SK-N-SH (cell line): Measurements from ENCODE around the gene ATP2B3. TPM values are rescaled to one million over a fixed set of nuclear protein-coding genes. Genes with fewer than 3 reads are reported as not detected.

Source experiments
- CTCF ChIA-PET: fragments of 300-600, 350-600 bp; formaldehyde crosslinking; extraction: SDS; loops from one replicate; lab custom pipeline; 2021; lab: Yijun Ruan, JAX
- POLR2A ChIA-PET: fragments of 350-600 bp; sonication (Branson Sonifier 250); formaldehyde crosslinking; extraction: SDS; loops from one replicate; lab custom pipeline; 2020; ENCODE audit warnings: antibody characterized with exemption, inconsistent platforms; lab: Yijun Ruan, JAX
- DNase-seq: peaks from one replicate; pipeline ENCODE4 v3.0.0; 2012
- H2AFZ ChIP-seq: fragments of 200-600 bp; sonication (generic); 2 replicates; pipeline ENCODE4 v1.8.1; 2016; ENCODE audit warnings: antibody characterized with exemption, mild to moderate bottlenecking, low read depth
- H3F3A ChIP-seq: fragments of 200-600 bp; sonication (generic); replicated peaks from 2 replicates; pipeline ENCODE3; 2016; ENCODE audit warnings: antibody characterized with exemption, mild to moderate bottlenecking; ENCODE audit not compliant: insufficient read depth
- H3K27ac ChIP-seq, 2 experiments: fragments of 200-500 bp in 1 of 2; fragments of 200-600 bp in 1 of 2; sonication (Bioruptor generic) in 1 of 2; sonication (generic), shearing (Covaris generic) in 1 of 2; 2 replicates each; pipeline versions ENCODE4 v1.5.1 to v1.6.1; 2014 to 2016; ENCODE audit warnings: low read depth in 2 of 2, inconsistent platforms in 1 of 2, low read length in 1 of 2, mild to moderate bottlenecking in 1 of 2, mixed read lengths in 1 of 2
- H3K27me3 ChIP-seq: fragments of 200-600 bp; sonication (generic), shearing (Covaris generic); 2 replicates; pipeline ENCODE4 v1.6.1; 2016; ENCODE audit warnings: mixed run types; ENCODE audit not compliant: insufficient read depth
- H3K36me3 ChIP-seq, 2 experiments: fragments of 200-500 bp in 1 of 2; fragments of 200-600 bp in 1 of 2; sonication (Bioruptor generic) in 1 of 2; sonication (generic) in 1 of 2; replicated peaks in 1 of 2; 2 replicates each; pipeline versions ENCODE3 to v1.5.1; 2014 to 2016; ENCODE audit warnings: low read length in 1 of 2, mild to moderate bottlenecking in 1 of 2; ENCODE audit not compliant: insufficient read depth in 2 of 2, control insufficient read depth in 1 of 2
- H3K4me1 ChIP-seq, 2 experiments: fragments of 200-500 bp in 1 of 2; fragments of 200-600 bp in 1 of 2; sonication (Bioruptor generic) in 1 of 2; sonication (generic), shearing (Covaris generic) in 1 of 2; 2 replicates each; pipeline versions ENCODE4 v1.5.1 to v1.6.1; 2014 to 2016; ENCODE audit warnings: low read depth in 1 of 2, low read length in 1 of 2, mixed run types in 1 of 2; ENCODE audit not compliant: insufficient read depth in 2 of 2, control insufficient read depth in 1 of 2
- H3K4me2 ChIP-seq: fragments of 200-600 bp; sonication (generic), shearing (Covaris generic); 2 replicates; pipeline ENCODE4 v1.6.1; 2017; ENCODE audit warnings: mixed run types
- H3K4me3 ChIP-seq, 2 experiments: fragments of 200-500 bp in 1 of 2; fragments of 200-600 bp in 1 of 2; sonication (Bioruptor generic) in 1 of 2; sonication (generic), shearing (Covaris generic) in 1 of 2; 2 replicates each; pipeline versions ENCODE4 v1.5.1 to v1.8.1; 2014 to 2016; ENCODE audit warnings: low read depth in 2 of 2, inconsistent platforms in 1 of 2, low read length in 1 of 2, mild to moderate bottlenecking in 1 of 2, mixed read lengths in 1 of 2, moderate library complexity in 1 of 2
- H3K79me2 ChIP-seq: fragments of 200-600 bp; sonication (generic); 2 replicates; pipeline ENCODE4 v1.8.1; 2017; ENCODE audit warnings: mild to moderate bottlenecking; ENCODE audit not compliant: insufficient read depth
- H3K9ac ChIP-seq: fragments of 200-600 bp; sonication (generic); 2 replicates; pipeline ENCODE4 v1.6.1; 2017; ENCODE audit warnings: mixed run types
- H3K9me2 ChIP-seq: fragments of 200-600 bp; sonication (generic); 2 replicates; pipeline ENCODE4 v1.6.1; 2017; ENCODE audit warnings: mixed run types
- H3K9me3 ChIP-seq: fragments of 200-600 bp; sonication (generic); 2 replicates; pipeline ENCODE4 v1.6.1; 2017; ENCODE audit warnings: mixed run types, mild to moderate bottlenecking, moderate library complexity
- H4K20me1 ChIP-seq: fragments of 200-600 bp; sonication (generic); 2 replicates; pipeline ENCODE4 v1.6.1; 2017; ENCODE audit warnings: mild to moderate bottlenecking, mixed run types; ENCODE audit not compliant: insufficient read depth
- CHD2 ChIP-seq: fragments of 150-350 bp; IDR thresholded peaks from 2 replicates; pipeline ENCODE4 v1.6.1; 2018; ENCODE audit warnings: low read length; ENCODE audit not compliant: partially characterized antibody
- ELF1 ChIP-seq: IDR thresholded peaks from 2 replicates; pipeline ENCODE4 v1.4.0; 2012
- EP300 ChIP-seq, 2 experiments: IDR thresholded peaks; 2 replicates each; pipeline versions ENCODE4 v1.4.0 to v1.6.1; 2012; ENCODE audit warnings: borderline replicate concordance in 1 of 2, low read depth in 1 of 2, low read length in 1 of 2
- GABPA ChIP-seq: IDR thresholded peaks from 2 replicates; pipeline ENCODE4 v1.4.0; 2012; ENCODE audit warnings: low read depth, mild to moderate bottlenecking
- JUND ChIP-seq: IDR thresholded peaks from 2 replicates; pipeline ENCODE4 v1.4.0; 2012
- MEF2A ChIP-seq: IDR thresholded peaks from 2 replicates; pipeline ENCODE4 v1.4.0; 2012; ENCODE audit warnings: low read depth, borderline replicate concordance
- POLR2AphosphoS5 ChIP-seq: IDR thresholded peaks from 2 replicates; pipeline ENCODE4 v1.6.1; 2012; ENCODE audit warnings: low read depth, low read length
- RAD21 ChIP-seq: IDR thresholded peaks from 2 replicates; pipeline ENCODE4 v1.6.1; 2012; ENCODE audit warnings: mild to moderate bottlenecking, low read length
- RCOR1 ChIP-seq: fragments of 150-350 bp; IDR thresholded peaks from 2 replicates; pipeline ENCODE4 v1.6.1; 2017; ENCODE audit warnings: antibody characterized with exemption, low read length
- RFX5 ChIP-seq: IDR thresholded peaks from 2 replicates; pipeline ENCODE4 v1.6.1; 2012; ENCODE audit warnings: mild to moderate bottlenecking, improper control_type of control experiment, low read length
- SIN3A ChIP-seq: IDR thresholded peaks from 2 replicates; pipeline ENCODE4 v1.6.1; 2012; ENCODE audit warnings: low read depth, mild to moderate bottlenecking, low read length, moderate library complexity, borderline replicate concordance
- TCF12 ChIP-seq: IDR thresholded peaks from 2 replicates; pipeline ENCODE4 v1.4.0; 2012
- TEAD4 ChIP-seq: IDR thresholded peaks from 2 replicates; pipeline ENCODE4 v1.4.0; 2012; ENCODE audit warnings: mild to moderate bottlenecking, borderline replicate concordance; ENCODE audit not compliant: insufficient read depth
- WGBS: methylation state at CpG from one replicate; pipeline ENCODE4 v1.1.6; 2017; ENCODE audit warnings: low lambda C conversion rate; 5-methylcytosine and 5-hydroxymethylcytosine counted together
- polyA plus RNA-seq, 3 experiments: library from polyadenylated mRNA; depleted of rRNA; stranded (reverse); fragments of >200 nt; gene quantifications; 2 replicates each; pipeline ENCODE4 v1.2.3, GENCODE V29; 2012
- TF ChIP-seq, protein P1 (sequence below): fragments of 150-350 bp; IDR thresholded peaks from 2 replicates; pipeline ENCODE4 v1.6.1; 2016; ENCODE audit warnings: mild to moderate bottlenecking, low read depth, low read length
- TF ChIP-seq, protein P2 (sequence below): fragments of 200-600 bp; sonication (generic); IDR thresholded peaks from 2 replicates; pipeline ENCODE4 v1.6.1; 2017; ENCODE audit warnings: antibody characterized with exemption, mild to moderate bottlenecking, moderate library complexity
- TF ChIP-seq, protein P3 (sequence below): fragments of 150-350 bp; IDR thresholded peaks from 2 replicates; pipeline ENCODE4 v1.6.1; 2017; ENCODE audit warnings: antibody characterized with exemption, low read length, low read depth, borderline replicate concordance

ATP2B3 gene
- polyA plus RNA-seq, 1 of the 3 experiments (the other 2 are of a cell fraction): 0.16 TPM

DNA sequence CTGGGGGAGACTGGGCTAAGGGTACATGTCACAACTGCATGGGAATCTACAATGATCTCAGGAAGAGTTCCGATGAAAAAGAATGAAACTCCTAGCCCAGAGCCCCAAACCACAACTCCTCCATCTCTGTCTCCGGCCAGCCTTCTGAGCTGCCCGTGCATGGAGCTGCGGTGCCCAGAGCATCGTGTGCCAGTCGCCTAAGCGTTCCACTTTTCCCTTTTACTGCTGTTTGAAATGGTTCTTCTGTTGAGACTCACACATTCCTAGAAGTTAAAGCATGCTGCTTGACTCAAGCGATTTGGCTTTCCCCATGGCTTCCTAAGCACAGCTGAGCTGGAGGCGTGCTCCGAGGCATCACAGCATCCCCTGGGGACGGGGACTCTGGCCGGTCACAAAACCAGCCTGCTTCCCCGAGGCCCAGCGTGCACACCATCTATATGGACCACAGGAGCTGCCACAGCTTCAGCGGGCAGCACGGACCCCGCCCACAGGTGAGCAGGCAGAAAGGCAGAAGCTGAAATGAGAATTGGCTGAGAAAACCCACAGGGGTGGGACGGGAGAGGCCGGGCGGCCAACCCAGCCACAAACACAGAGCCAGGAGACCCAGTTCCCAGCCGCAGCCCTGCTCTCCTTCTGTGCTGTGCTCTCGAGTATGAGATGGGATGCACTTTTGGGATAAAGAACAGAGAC lies 76.5 kb downstream of the ATP2B3 start:
- Histone ChIP-seq H3K4me2 (no peak overlapping the region), H4K20me1 (peaks cover 22% of the 10 kb centered on the region; the same call in 1 of the 2 replicates), H3K9me2 (no peaks in the 10 kb centered on the region), H3K4me3 (no peak overlapping the region), H2AFZ (no peak overlapping the region), H3K79me2 (peaks cover 29% of the 10 kb centered on the region; the same call in 1 of the 2 replicates), H3K27me3 (peaks cover 41% of the 10 kb centered on the region), H3K9ac (no peak overlapping the region), H3F3A (no peaks in the 10 kb centered on the region), H3K9me3 (no peaks in the 10 kb centered on the region), H3K27ac (peak overlapping the region in 1 of 2 experiments; percentile 73; a peak in 2 of 4 replicates), H3K4me1 (peaks cover 0 to 26% of the 10 kb centered on the region in 2 experiments; a peak in 1 of 4 replicates), H3K36me3 (peaks cover 0 to 5% of the 10 kb centered on the region in 2 experiments)
- TF ChIP-seq SIN3A (no peak), RCOR1 (no peak), JUND (no peak), POLR2AphosphoS5 (no peak), TEAD4 (no peak), TCF12 (no peak)
- no peak for DNase-seq
- 50% methylated on average over 14 of the region's 22 CpGs for WGBS
- ChIA-PET POLR2A (interaction anchor here (1.0 kb wide), 1 partner anchor 67 kb away, joined by 5 read pairs; no protein-coding TSS in a partner anchor), CTCF (interaction anchor here (0.9 to 2.4 kb wide), 6 partner anchors 39 to 74 kb away, joined by 3 to 8 read pairs (median 4); no protein-coding TSS in a partner anchor)

DNA sequence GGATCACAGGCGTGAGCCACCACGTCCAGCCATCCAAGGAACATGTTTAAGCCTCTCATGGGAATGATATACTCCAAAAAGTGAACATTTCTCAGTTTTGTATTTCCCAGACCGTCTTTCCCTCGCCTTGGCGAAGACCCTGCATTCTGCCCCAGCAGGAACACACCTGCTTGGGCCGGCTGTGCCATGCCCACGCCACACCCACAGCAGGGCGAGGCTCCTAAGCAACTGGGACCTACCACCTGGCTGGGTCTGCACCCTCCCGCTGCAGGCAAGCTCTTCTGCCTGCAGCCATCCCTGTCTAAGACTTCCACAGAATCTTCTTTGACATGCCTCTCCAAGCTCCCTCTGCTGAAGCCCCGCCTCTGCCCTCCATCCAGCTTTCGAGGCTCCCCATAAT lies 77.9 kb downstream of the ATP2B3 start:
- H3K4me3 ChIP-seq: no peak overlapping the region
- peaks cover 29% of the 10 kb centered on the region; the same call in 1 of the 2 replicates for H3K79me2 ChIP-seq
- CTCF ChIA-PET: interaction anchor here (0.6 to 1.6 kb wide), 6 partner anchors 14 to 73 kb away, joined by 3 to 8 read pairs (median 4); no protein-coding TSS in a partner anchor
- no peak overlapping the region for H3K4me2 ChIP-seq
- no peaks in the 10 kb centered on the region for H3K9me2 ChIP-seq
- POLR2A ChIA-PET: no interaction called here
- no peak overlapping the region for H3K27ac ChIP-seq
- DNase-seq: no peak
- peaks cover 0 to 31% of the 10 kb centered on the region in 2 experiments; a peak in 1 of 4 replicates for H3K4me1 ChIP-seq
- no peaks in the 10 kb centered on the region for H3K9me3 ChIP-seq
- no peak overlapping the region for H2AFZ ChIP-seq
- TF ChIP-seq EP300 (IDR thresholded peaks at IDR 0.05; ENCODE audit: borderline replicate concordance in 1 of 2, low read depth in 1 of 2, low read length in 1 of 2) (no peak), MEF2A (no peak), SIN3A (no peak), CHD2 (no peak), RFX5 (no peak), POLR2AphosphoS5 (no peak), ELF1 (no peak), RAD21 (no peak), RCOR1 (no peak), GABPA (no peak)
- TF ChIP-seq, protein P1, sequence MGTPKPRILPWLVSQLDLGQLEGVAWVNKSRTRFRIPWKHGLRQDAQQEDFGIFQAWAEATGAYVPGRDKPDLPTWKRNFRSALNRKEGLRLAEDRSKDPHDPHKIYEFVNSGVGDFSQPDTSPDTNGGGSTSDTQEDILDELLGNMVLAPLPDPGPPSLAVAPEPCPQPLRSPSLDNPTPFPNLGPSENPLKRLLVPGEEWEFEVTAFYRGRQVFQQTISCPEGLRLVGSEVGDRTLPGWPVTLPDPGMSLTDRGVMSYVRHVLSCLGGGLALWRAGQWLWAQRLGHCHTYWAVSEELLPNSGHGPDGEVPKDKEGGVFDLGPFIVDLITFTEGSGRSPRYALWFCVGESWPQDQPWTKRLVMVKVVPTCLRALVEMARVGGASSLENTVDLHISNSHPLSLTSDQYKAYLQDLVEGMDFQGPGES: no peak
- TF ChIP-seq, protein P2, sequence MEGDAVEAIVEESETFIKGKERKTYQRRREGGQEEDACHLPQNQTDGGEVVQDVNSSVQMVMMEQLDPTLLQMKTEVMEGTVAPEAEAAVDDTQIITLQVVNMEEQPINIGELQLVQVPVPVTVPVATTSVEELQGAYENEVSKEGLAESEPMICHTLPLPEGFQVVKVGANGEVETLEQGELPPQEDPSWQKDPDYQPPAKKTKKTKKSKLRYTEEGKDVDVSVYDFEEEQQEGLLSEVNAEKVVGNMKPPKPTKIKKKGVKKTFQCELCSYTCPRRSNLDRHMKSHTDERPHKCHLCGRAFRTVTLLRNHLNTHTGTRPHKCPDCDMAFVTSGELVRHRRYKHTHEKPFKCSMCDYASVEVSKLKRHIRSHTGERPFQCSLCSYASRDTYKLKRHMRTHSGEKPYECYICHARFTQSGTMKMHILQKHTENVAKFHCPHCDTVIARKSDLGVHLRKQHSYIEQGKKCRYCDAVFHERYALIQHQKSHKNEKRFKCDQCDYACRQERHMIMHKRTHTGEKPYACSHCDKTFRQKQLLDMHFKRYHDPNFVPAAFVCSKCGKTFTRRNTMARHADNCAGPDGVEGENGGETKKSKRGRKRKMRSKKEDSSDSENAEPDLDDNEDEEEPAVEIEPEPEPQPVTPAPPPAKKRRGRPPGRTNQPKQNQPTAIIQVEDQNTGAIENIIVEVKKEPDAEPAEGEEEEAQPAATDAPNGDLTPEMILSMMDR: no peak
- TF ChIP-seq, protein P3, sequence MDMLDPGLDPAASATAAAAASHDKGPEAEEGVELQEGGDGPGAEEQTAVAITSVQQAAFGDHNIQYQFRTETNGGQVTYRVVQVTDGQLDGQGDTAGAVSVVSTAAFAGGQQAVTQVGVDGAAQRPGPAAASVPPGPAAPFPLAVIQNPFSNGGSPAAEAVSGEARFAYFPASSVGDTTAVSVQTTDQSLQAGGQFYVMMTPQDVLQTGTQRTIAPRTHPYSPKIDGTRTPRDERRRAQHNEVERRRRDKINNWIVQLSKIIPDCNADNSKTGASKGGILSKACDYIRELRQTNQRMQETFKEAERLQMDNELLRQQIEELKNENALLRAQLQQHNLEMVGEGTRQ: no peak
- H3K27me3 ChIP-seq: peaks cover 41% of the 10 kb centered on the region
- H3K9ac ChIP-seq: no peak overlapping the region
- WGBS: 62% methylated on average over 9 of the region's 11 CpGs
- H3K36me3 ChIP-seq: peaks cover 0 to 4% of the 10 kb centered on the region in 2 experiments
- H4K20me1 ChIP-seq: peaks cover 22% of the 10 kb centered on the region; the same call in 1 of the 2 replicates
- H3F3A ChIP-seq: no peaks in the 10 kb centered on the region
